Nephron (organoid): ENCODE results near the gene KY.

Experiments
- H3K27ac Mint-ChIP-seq, 3 experiments: 2 replicates each; pipeline ENCODE4 v1.8.0; 2020; ENCODE audit warnings: mixed read lengths in 3 of 3, mild to moderate bottlenecking in 2 of 3, moderate library complexity in 1 of 3
- H3K27me3 Mint-ChIP-seq: 2 replicates; pipeline ENCODE4 v1.8.0; 2021; ENCODE audit warnings: low read depth, mild to moderate bottlenecking, moderate library complexity, mixed read lengths
- H3K36me3 Mint-ChIP-seq: 2 replicates; pipeline ENCODE4 v1.8.0; 2020; ENCODE audit warnings: low read depth, mixed read lengths
- H3K4me1 Mint-ChIP-seq: 2 replicates; pipeline ENCODE4 v1.8.0; 2020; ENCODE audit warnings: mixed read lengths
- H3K4me3 Mint-ChIP-seq, 3 experiments: 2 replicates each; pipeline ENCODE4 v1.8.0; 2020; ENCODE audit warnings: mild to moderate bottlenecking in 3 of 3, mixed read lengths in 3 of 3, moderate library complexity in 2 of 3
- H3K9me3 Mint-ChIP-seq: 2 replicates; pipeline ENCODE4 v1.8.0; 2020; ENCODE audit warnings: mixed read lengths
- TF ChIP-seq, protein P1 (sequence below), 3 experiments: fragments of 200-600 bp; sonication (generic); IDR thresholded peaks; one replicate each; pipeline ENCODE4 v1.5.0; 2021; ENCODE audit warnings: antibody characterized with exemption in 3 of 3; ENCODE audit not compliant: unreplicated experiment in 3 of 3

Gene KY

GRCh38 chr3:134659391-134660045 lies 8.7 kb upstream of the KY start:
- H3K27ac Mint-ChIP-seq: no peak overlapping the region

GRCh38 chr3:134658555-134658954 lies 7.7 kb upstream of the KY start:
- Mint-ChIP-seq H3K36me3 (no peaks in the 10 kb centered on the region), H3K4me3 (no peak overlapping the region), H3K4me1 (peaks cover 12% of the 10 kb centered on the region), H3K27ac (no peak overlapping the region), H3K9me3 (no peaks in the 10 kb centered on the region), H3K27me3 (peaks cover 35% of the 10 kb centered on the region)
- TF ChIP-seq, protein P1, sequence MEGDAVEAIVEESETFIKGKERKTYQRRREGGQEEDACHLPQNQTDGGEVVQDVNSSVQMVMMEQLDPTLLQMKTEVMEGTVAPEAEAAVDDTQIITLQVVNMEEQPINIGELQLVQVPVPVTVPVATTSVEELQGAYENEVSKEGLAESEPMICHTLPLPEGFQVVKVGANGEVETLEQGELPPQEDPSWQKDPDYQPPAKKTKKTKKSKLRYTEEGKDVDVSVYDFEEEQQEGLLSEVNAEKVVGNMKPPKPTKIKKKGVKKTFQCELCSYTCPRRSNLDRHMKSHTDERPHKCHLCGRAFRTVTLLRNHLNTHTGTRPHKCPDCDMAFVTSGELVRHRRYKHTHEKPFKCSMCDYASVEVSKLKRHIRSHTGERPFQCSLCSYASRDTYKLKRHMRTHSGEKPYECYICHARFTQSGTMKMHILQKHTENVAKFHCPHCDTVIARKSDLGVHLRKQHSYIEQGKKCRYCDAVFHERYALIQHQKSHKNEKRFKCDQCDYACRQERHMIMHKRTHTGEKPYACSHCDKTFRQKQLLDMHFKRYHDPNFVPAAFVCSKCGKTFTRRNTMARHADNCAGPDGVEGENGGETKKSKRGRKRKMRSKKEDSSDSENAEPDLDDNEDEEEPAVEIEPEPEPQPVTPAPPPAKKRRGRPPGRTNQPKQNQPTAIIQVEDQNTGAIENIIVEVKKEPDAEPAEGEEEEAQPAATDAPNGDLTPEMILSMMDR (IDR thresholded peaks at IDR 0.05; ENCODE audit: unreplicated experiment in 3 of 3): no peak

More at GRCh38 chr3:134659391-134660045, 8.7 kb upstream of the KY start:
- Mint-ChIP-seq H3K27me3 (peaks cover 26% of the 10 kb centered on the region), H3K4me1 (peaks cover 19% of the 10 kb centered on the region), H3K4me3 (no peak overlapping the region), H3K9me3 (no peaks in the 10 kb centered on the region), H3K36me3 (no peaks in the 10 kb centered on the region)
- TF ChIP-seq, protein P1 (IDR thresholded peaks at IDR 0.05; ENCODE audit: unreplicated experiment in 3 of 3): no peak

DNA sequence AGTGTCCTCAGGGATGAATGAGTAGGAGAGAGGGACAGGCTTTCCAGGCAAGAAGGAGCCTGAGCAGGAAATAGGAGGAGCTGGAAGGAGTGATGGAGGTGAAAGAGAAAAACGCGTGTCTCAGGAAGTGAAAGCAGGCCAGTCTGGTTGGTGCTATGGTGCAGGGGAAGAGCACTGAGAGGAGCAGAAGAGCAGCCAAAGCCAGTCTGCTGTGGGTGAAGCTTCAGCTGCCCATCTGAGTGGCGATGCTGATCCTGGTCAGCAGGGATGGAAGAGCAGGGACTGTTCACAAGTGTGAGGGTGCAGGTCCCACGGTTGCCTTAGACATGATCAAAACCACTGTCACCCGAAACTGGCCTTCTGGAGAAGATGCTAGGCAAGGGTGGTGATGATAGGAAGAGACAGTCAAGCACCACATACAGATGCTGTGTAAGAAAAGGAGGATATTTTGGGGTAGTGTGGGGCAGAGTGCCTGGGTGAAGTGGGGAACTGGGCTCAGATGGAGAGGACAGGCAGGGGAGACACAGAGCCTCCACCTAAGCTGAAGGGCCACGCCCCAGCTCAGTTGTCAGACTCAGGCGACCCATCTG lies 5.5 kb upstream of the KY start:
- Mint-ChIP-seq H3K36me3 (no peaks in the 10 kb centered on the region), H3K4me3 (no peak overlapping the region), H3K4me1 (peaks cover 3% of the 10 kb centered on the region), H3K9me3 (no peaks in the 10 kb centered on the region), H3K27ac (no peak overlapping the region), H3K27me3 (peaks cover 49% of the 10 kb centered on the region)
- TF ChIP-seq, protein P1 (IDR thresholded peaks at IDR 0.05; ENCODE audit: unreplicated experiment in 3 of 3): no peak

GRCh38 chr3:134655706-134656105 lies 4.9 kb upstream of the KY start:
- peaks cover 53% of the 10 kb centered on the region for H3K27me3 Mint-ChIP-seq
- H3K9me3 Mint-ChIP-seq: no peaks in the 10 kb centered on the region
- H3K4me3 Mint-ChIP-seq: no peak overlapping the region
- H3K4me1 Mint-ChIP-seq: peaks cover 5% of the 10 kb centered on the region
- H3K36me3 Mint-ChIP-seq: no peaks in the 10 kb centered on the region
- H3K27ac Mint-ChIP-seq: no peak overlapping the region
- TF ChIP-seq, protein P1 (IDR thresholded peaks at IDR 0.05; ENCODE audit: unreplicated experiment in 3 of 3): no peak

GRCh38 chr3:134654031-134654430 lies 3.2 kb upstream of the KY start:
- peaks cover 68% of the 10 kb centered on the region for H3K27me3 Mint-ChIP-seq

More at GRCh38 chr3:134654031-134654430, 3.2 kb upstream of the KY start:
- no peaks in the 10 kb centered on the region for H3K9me3 Mint-ChIP-seq
- H3K36me3 Mint-ChIP-seq: no peaks in the 10 kb centered on the region
- peak overlapping the region in 1 of 3 experiments; percentile 58 for H3K4me3 Mint-ChIP-seq
- H3K4me1 Mint-ChIP-seq: peaks cover 5% of the 10 kb centered on the region
- no peak overlapping the region for H3K27ac Mint-ChIP-seq
- TF ChIP-seq, protein P1 (IDR thresholded peaks at IDR 0.05; ENCODE audit: unreplicated experiment in 3 of 3): no peak
